ENCODE measurements around the gene CERS4. TPM values are rescaled to one million over a fixed set of nuclear protein-coding genes. Genes with fewer than 3 reads are reported as not detected.

Gene CERS4
- total RNA-seq, 1 experiment from 2014 or later, result 7.2 TPM

DNA sequence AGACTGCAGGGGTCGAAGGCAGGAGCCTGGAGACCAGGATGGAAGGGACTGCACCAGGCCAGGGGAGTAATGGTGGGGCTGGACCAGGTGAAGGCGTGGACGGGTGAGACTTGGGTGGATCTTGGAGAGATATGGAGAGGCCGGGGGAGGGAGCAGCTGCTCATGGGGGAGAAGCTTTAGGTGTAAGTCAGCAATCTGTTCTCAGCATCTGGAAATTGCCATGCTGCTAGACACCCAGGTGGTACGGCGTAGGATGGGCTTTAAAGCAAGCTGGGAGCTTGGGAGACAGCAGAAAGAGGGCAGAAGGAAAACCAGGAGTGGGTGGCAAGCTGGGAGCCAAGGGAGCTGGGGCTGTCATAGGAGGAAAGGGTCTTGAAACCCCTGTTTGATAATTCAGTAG lies 3.0 kb downstream of the CERS4 start:
- no peaks in the 10 kb centered on the region for H3K36me3 ChIP-seq (ENCODE audit: low read depth)
- no peaks in the 10 kb centered on the region for H3K9me2 ChIP-seq (ENCODE audit: insufficient read depth)
- H3K4me3 ChIP-seq, result no peak overlapping the region
- peaks cover 25% of the 10 kb centered on the region for H3K4me1 ChIP-seq (replicated peaks; ENCODE audit: insufficient read depth)
- no peak overlapping the region for H3K4me2 ChIP-seq
- TF ChIP-seq EZH2 (IDR thresholded peaks at IDR 0.05; ENCODE audit: low read depth), result no peak
- TF ChIP-seq, protein P1, sequence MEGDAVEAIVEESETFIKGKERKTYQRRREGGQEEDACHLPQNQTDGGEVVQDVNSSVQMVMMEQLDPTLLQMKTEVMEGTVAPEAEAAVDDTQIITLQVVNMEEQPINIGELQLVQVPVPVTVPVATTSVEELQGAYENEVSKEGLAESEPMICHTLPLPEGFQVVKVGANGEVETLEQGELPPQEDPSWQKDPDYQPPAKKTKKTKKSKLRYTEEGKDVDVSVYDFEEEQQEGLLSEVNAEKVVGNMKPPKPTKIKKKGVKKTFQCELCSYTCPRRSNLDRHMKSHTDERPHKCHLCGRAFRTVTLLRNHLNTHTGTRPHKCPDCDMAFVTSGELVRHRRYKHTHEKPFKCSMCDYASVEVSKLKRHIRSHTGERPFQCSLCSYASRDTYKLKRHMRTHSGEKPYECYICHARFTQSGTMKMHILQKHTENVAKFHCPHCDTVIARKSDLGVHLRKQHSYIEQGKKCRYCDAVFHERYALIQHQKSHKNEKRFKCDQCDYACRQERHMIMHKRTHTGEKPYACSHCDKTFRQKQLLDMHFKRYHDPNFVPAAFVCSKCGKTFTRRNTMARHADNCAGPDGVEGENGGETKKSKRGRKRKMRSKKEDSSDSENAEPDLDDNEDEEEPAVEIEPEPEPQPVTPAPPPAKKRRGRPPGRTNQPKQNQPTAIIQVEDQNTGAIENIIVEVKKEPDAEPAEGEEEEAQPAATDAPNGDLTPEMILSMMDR (conservative IDR thresholded peaks at IDR 0.05), result no peak
- no peaks in the 10 kb centered on the region for H3K9me3 ChIP-seq (ENCODE audit: insufficient read depth, low read depth)
- intact Hi-C loops (cut with micrococcal nuclease; ENCODE audit: unreplicated experiment), result no loop called here
- no peak overlapping the region for H3K27ac ChIP-seq
- H3K27me3 ChIP-seq (ENCODE audit: insufficient read depth, low read depth), result no peaks in the 10 kb centered on the region
- no peak for DNase-seq
- H3F3A ChIP-seq (ENCODE audit: insufficient read depth, low read depth), result peaks cover 18% of the 10 kb centered on the region
- H3K79me2 ChIP-seq (ENCODE audit: low read depth), result no peaks in the 10 kb centered on the region; the same call in 1 of the 2 replicates
- no peak overlapping the region for H2AFZ ChIP-seq
- BruUV-seq (replicated peaks), result no TSS peak
- POLR2A ChIA-PET (ENCODE audit: unreplicated experiment), result no interaction called here
- H4K20me1 ChIP-seq (ENCODE audit: insufficient read depth), result no peaks in the 10 kb centered on the region
- CTCF ChIA-PET, result no interaction called here

DNA sequence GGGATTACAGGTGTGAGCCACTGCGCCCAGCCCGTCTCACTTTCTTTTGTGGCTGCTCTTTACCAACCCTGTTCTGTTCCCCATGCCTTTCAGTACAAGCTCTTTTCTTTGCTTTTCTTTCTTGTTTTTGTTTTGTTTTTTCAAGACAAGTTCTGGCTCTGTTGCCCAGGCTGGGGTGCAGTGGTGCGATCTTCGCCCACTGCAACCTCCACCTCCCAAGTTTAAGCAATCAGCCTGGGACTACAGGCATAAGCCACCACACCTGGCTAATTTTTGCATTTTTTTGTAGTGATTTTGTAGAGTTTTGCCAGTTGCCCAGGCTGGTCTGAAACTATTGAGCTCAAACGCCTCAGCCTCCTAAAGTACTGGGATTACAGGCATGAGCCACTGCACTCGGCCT lies 3.7 kb downstream of the CERS4 start:
- CTCF ChIA-PET, result no interaction called here
- TF ChIP-seq, protein P1 (conservative IDR thresholded peaks at IDR 0.05), result no peak
- no peak for TF ChIP-seq EZH2 (IDR thresholded peaks at IDR 0.05; ENCODE audit: low read depth)
- H2AFZ ChIP-seq, result no peak overlapping the region
- H3K4me2 ChIP-seq, result no peak overlapping the region
- no peak overlapping the region for H3K27ac ChIP-seq
- H3K4me1 ChIP-seq (replicated peaks; ENCODE audit: insufficient read depth), result peaks cover 18% of the 10 kb centered on the region
- no peaks in the 10 kb centered on the region for H4K20me1 ChIP-seq (ENCODE audit: insufficient read depth)
- intact Hi-C loops (cut with micrococcal nuclease; ENCODE audit: unreplicated experiment), result no loop called here
- no TSS peak for BruUV-seq (replicated peaks)
- DNase-seq, result no peak
- no peaks in the 10 kb centered on the region; the same call in 1 of the 2 replicates for H3K79me2 ChIP-seq (ENCODE audit: low read depth)
- no peaks in the 10 kb centered on the region for H3K9me3 ChIP-seq (ENCODE audit: insufficient read depth, low read depth)
- H3F3A ChIP-seq (ENCODE audit: insufficient read depth, low read depth), result peaks cover 12% of the 10 kb centered on the region; the same call in 1 of the 2 replicates
- H3K27me3 ChIP-seq (ENCODE audit: insufficient read depth, low read depth), result no peaks in the 10 kb centered on the region
- no peaks in the 10 kb centered on the region for H3K9me2 ChIP-seq (ENCODE audit: insufficient read depth)
- POLR2A ChIA-PET (ENCODE audit: unreplicated experiment), result no interaction called here
- no peaks in the 10 kb centered on the region for H3K36me3 ChIP-seq (ENCODE audit: low read depth)
- H3K4me3 ChIP-seq, result no peak overlapping the region

DNA sequence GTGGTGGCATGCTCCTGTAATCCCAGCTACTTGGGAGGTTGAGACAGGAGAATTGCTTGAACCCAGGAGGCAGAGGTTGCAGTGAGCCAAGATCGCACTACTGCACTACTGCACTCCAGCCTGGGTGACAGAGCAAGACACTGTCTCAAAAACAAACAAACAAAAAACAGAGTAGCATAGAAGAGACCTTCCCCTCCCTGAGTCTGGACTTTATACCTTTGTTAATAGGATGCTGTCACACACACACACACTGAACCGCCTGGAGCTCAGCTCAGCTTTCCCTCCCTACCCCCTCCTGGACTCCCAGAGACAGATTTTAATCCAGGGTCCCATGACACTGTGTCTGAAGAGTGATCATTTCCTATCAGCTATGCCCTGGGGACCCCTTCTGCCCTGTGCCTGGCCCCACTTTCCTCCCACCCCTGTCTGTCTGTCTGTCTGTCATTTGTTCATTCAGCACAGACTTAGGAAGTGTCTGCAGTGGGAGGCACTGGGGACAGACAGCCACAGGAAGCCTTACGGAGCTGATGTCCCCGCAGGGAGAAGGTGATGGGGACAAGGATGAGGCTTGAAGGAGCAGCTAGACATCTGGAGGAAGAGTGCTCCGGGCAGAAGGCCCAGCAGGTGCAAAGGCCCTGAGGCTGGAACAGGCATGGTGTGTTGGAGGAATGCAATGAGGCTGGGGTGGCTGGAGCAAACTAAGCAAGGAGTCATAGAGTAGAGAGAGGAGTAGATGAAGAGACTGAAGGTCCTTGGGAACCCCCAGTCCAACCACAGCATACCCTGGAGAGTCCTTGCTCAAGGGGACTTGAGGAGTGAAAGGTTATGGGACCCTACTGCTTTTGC lies 4.9 kb downstream of the CERS4 start:
- Histone ChIP-seq H2AFZ (no peak overlapping the region), H3K27me3 (ENCODE audit: insufficient read depth, low read depth) (no peaks in the 10 kb centered on the region), H3F3A (ENCODE audit: insufficient read depth, low read depth) (0 out of 2 replicates have a peak, but pooled peaks cover 4% of the 10 kb centered on the region), H4K20me1 (ENCODE audit: insufficient read depth) (no peaks in the 10 kb centered on the region), H3K27ac (no peak overlapping the region), H3K9me3 (ENCODE audit: insufficient read depth, low read depth) (no peaks in the 10 kb centered on the region), H3K9me2 (ENCODE audit: insufficient read depth) (no peaks in the 10 kb centered on the region), H3K79me2 (ENCODE audit: low read depth) (no peaks in the 10 kb centered on the region; the same call in 1 of the 2 replicates), H3K36me3 (ENCODE audit: low read depth) (no peaks in the 10 kb centered on the region), H3K4me2 (no peak overlapping the region), H3K4me3 (no peak overlapping the region), H3K4me1 (replicated peaks; ENCODE audit: insufficient read depth) (peaks cover 10% of the 10 kb centered on the region; the same call in 1 of the 2 replicates)
- CTCF ChIA-PET, result no interaction called here
- no TSS peak for BruUV-seq (replicated peaks)
- no peak for DNase-seq
- intact Hi-C loops (cut with micrococcal nuclease; ENCODE audit: unreplicated experiment), result no loop called here
- POLR2A ChIA-PET (ENCODE audit: unreplicated experiment), result no interaction called here
- TF ChIP-seq EZH2 (IDR thresholded peaks at IDR 0.05; ENCODE audit: low read depth), result no peak
- TF ChIP-seq, protein P1 (conservative IDR thresholded peaks at IDR 0.05), result no peak
